ENCODE measurements around the gene ATP6V1G3. TPM values are rescaled to one million over a fixed set of nuclear protein-coding genes. Genes with fewer than 3 reads are reported as not detected.
"Not testable (repeated sequence)": the region's sequence is repeated elsewhere in the genome, so short reads cannot be mapped to it uniquely, and the experiment has no call there.

The ATP6V1G3 gene
- total RNA-seq, 1 donor from 2014 or later, result not detected

GRCh38 chr1:198483645-198484044 lies 56.8 kb downstream of the ATP6V1G3 start:
- no peak for DNase-seq (ENCODE audit: low read depth, low spot score)
- no peaks in the 10 kb centered on the region for H3K27me3 Mint-ChIP-seq (ENCODE audit: low read depth)
- no peak overlapping the region for H3K27ac Mint-ChIP-seq (ENCODE audit: unreplicated experiment)
- H3K4me3 Mint-ChIP-seq, result no peak overlapping the region
- H3K36me3 Mint-ChIP-seq (ENCODE audit: low read depth), result no peaks in the 10 kb centered on the region
- TF ChIP-seq CTCF (conservative IDR thresholded peaks at IDR 0.05), result no peak
- H3K9me3 Mint-ChIP-seq, result no peaks in the 10 kb centered on the region
- peaks cover 5% of the 10 kb centered on the region for H3K4me1 Mint-ChIP-seq

GRCh38 chr1:198483006-198483405 lies 57.5 kb downstream of the ATP6V1G3 start:
- Mint-ChIP-seq H3K27ac (ENCODE audit: unreplicated experiment) (no peak overlapping the region), H3K27me3 (ENCODE audit: low read depth) (no peaks in the 10 kb centered on the region), H3K36me3 (ENCODE audit: low read depth) (no peaks in the 10 kb centered on the region), H3K4me1 (peaks cover 5% of the 10 kb centered on the region), H3K4me3 (no peak overlapping the region), H3K9me3 (peaks cover 2% of the 10 kb centered on the region)
- DNase-seq (ENCODE audit: low read depth, low spot score), result no peak
- no peak for TF ChIP-seq CTCF (conservative IDR thresholded peaks at IDR 0.05)

GRCh38 chr1:198481661-198482060 lies 58.8 kb downstream of the ATP6V1G3 start:
- no peak for TF ChIP-seq CTCF (conservative IDR thresholded peaks at IDR 0.05)
- no peak overlapping the region for H3K4me3 Mint-ChIP-seq
- peaks cover 7% of the 10 kb centered on the region for H3K4me1 Mint-ChIP-seq
- no peaks in the 10 kb centered on the region for H3K27me3 Mint-ChIP-seq (ENCODE audit: low read depth)
- DNase-seq (ENCODE audit: low read depth, low spot score), result no peak
- no peak overlapping the region for H3K27ac Mint-ChIP-seq (ENCODE audit: unreplicated experiment)
- no peaks in the 10 kb centered on the region for H3K36me3 Mint-ChIP-seq (ENCODE audit: low read depth)
- peaks cover 4% of the 10 kb centered on the region for H3K9me3 Mint-ChIP-seq

GRCh38 chr1:198480876-198481275 lies 59.6 kb downstream of the ATP6V1G3 start:
- H3K27me3 Mint-ChIP-seq (ENCODE audit: low read depth), result no peaks in the 10 kb centered on the region
- H3K4me3 Mint-ChIP-seq, result no peak overlapping the region
- H3K36me3 Mint-ChIP-seq (ENCODE audit: low read depth), result no peaks in the 10 kb centered on the region
- H3K9me3 Mint-ChIP-seq, result peaks cover 4% of the 10 kb centered on the region
- H3K27ac Mint-ChIP-seq (ENCODE audit: unreplicated experiment), result no peak overlapping the region
- no peak for DNase-seq (ENCODE audit: low read depth, low spot score)
- H3K4me1 Mint-ChIP-seq, result peaks cover 12% of the 10 kb centered on the region
- TF ChIP-seq CTCF (conservative IDR thresholded peaks at IDR 0.05), result no peak

GRCh38 chr1:198477354-198477753 lies 63.1 kb downstream of the ATP6V1G3 start:
- not testable (repeated sequence) for H3K27me3 Mint-ChIP-seq (ENCODE audit: low read depth)
- peaks cover 12% of the 10 kb centered on the region for H3K4me1 Mint-ChIP-seq

More at GRCh38 chr1:198477354-198477753, 63.1 kb downstream of the ATP6V1G3 start:
- H3K9me3 Mint-ChIP-seq; H3K4me3 Mint-ChIP-seq; DNase-seq (ENCODE audit: low read depth, low spot score); H3K36me3 Mint-ChIP-seq (ENCODE audit: low read depth); H3K27ac Mint-ChIP-seq (ENCODE audit: unreplicated experiment): not testable (repeated sequence)

Other genes starting within 250 kb of the ATP6V1G3 start
- gene PTPRC, start 98.4 kb upstream of the ATP6V1G3 start, total RNA-seq, result not detected in 2 replicates

Measured in neural crest cell (in vitro differentiated cells).